IMR-90 (cell line): ENCODE data around the gene IMMT. TPM values are rescaled to one million over a fixed set of nuclear protein-coding genes. Genes with fewer than 3 reads are reported as not detected.

Experiments used
- ATAC-seq: fragments of 200-7000 bp; cut with Tn5 transposase; 2 replicates; pipeline ENCODE4 v1.9.1; 2020; ENCODE audit warnings: low read depth, mild to moderate bottlenecking, moderate library complexity
- BruUV-seq: library from RNA; stranded (reverse); fragments of 400-500 nt; replicated peaks from 2 replicates; lab custom pipeline; 2021; lab: Mats Ljungman, UMichigan
- CTCF ChIA-PET: fragments of 300-600 bp; formaldehyde crosslinking; extraction: SDS; loops from one replicate; lab custom pipeline; 2021; ENCODE audit warnings: antibody characterized with exemption; lab: Yijun Ruan, JAX
- POLR2A ChIA-PET: fragments of 300-600 bp; sonication (Branson Sonifier 250); formaldehyde crosslinking; loops from one replicate; lab custom pipeline; 2022; ENCODE audit warnings: antibody characterized with exemption; ENCODE audit not compliant: unreplicated experiment; lab: Charles Lee
- DNase-seq: peaks from one replicate; pipeline ENCODE4 v3.0.0; 2013
- H2AFZ ChIP-seq: replicated peaks from 2 replicates; pipeline ENCODE3; 2013; ENCODE audit warnings: low read length, mild to moderate bottlenecking; ENCODE audit not compliant: poor library complexity
- H2AK5ac ChIP-seq: 2 replicates; pipeline ENCODE4 v1.6.1; 2013; ENCODE audit warnings: low read depth, low read length, inconsistent platforms
- H2AK9ac ChIP-seq: replicated peaks from 2 replicates; pipeline ENCODE3; 2013; ENCODE audit warnings: mild to moderate bottlenecking, low read depth, low read length, moderate library complexity; ENCODE audit not compliant: poor library complexity
- H2BK120ac ChIP-seq: 2 replicates; pipeline ENCODE4 v1.6.1; 2013; ENCODE audit warnings: low read depth, low read length, inconsistent platforms
- H2BK15ac ChIP-seq: 3 replicates; pipeline ENCODE4 v1.6.1; 2013; ENCODE audit warnings: low read depth, low read length, inconsistent platforms
- H2BK20ac ChIP-seq: 2 replicates; pipeline ENCODE4 v1.6.1; 2013; ENCODE audit warnings: low read depth, mild to moderate bottlenecking, inconsistent platforms, low read length, moderate library complexity
- H2BK5ac ChIP-seq: 2 replicates; pipeline ENCODE4 v1.6.1; 2013; ENCODE audit warnings: mild to moderate bottlenecking, low read depth, low read length, inconsistent platforms; ENCODE audit not compliant: poor library complexity, severe bottlenecking
- H3K14ac ChIP-seq: replicated peaks from 2 replicates; pipeline ENCODE4 v1.6.1; 2013; ENCODE audit warnings: low read depth, low read length, inconsistent platforms
- H3K18ac ChIP-seq: 2 replicates; pipeline ENCODE4 v1.6.1; 2013; ENCODE audit warnings: low read depth, low read length, control low read depth
- H3K23ac ChIP-seq: 2 replicates; pipeline ENCODE4 v1.6.1; 2013; ENCODE audit warnings: low read depth, low read length, inconsistent platforms
- H3K27ac ChIP-seq: 2 replicates; pipeline ENCODE4 v1.5.1; 2013; ENCODE audit warnings: mild to moderate bottlenecking, control low read depth, low read length; ENCODE audit not compliant: insufficient read depth
- H3K27me3 ChIP-seq: 2 replicates; pipeline ENCODE4 v1.6.1; 2013; ENCODE audit warnings: low read length; ENCODE audit not compliant: control insufficient read depth, insufficient read depth
- H3K36me3 ChIP-seq: 2 replicates; pipeline ENCODE4 v1.6.1; 2013; ENCODE audit warnings: low read length, mixed read lengths; ENCODE audit not compliant: control insufficient read depth, insufficient read depth
- H3K4ac ChIP-seq: 2 replicates; pipeline ENCODE4 v1.6.1; 2013; ENCODE audit warnings: low read depth, low read length, inconsistent platforms
- H3K4me1 ChIP-seq: 2 replicates; pipeline ENCODE4 v1.6.1; 2013; ENCODE audit warnings: low read length, mixed read lengths; ENCODE audit not compliant: control insufficient read depth, insufficient read depth
- H3K4me2 ChIP-seq: 2 replicates; pipeline ENCODE4 v1.6.1; 2013; ENCODE audit warnings: low read depth, mild to moderate bottlenecking, control low read depth, low read length, moderate library complexity
- H3K4me3 ChIP-seq: 2 replicates; pipeline ENCODE4 v1.5.1; 2013; ENCODE audit warnings: low read depth, mild to moderate bottlenecking, control low read depth, low read length, moderate library complexity; ENCODE audit not compliant: insufficient read depth
- H3K56ac ChIP-seq: 2 replicates; pipeline ENCODE4 v1.6.1; 2013; ENCODE audit warnings: low read length, inconsistent platforms; ENCODE audit not compliant: insufficient read depth; ENCODE audit errors: extremely low read depth
- H3K79me1 ChIP-seq, 2 experiments: 2 replicates each; pipeline ENCODE4 v1.6.1; 2013; ENCODE audit warnings: low read length in 2 of 2, inconsistent platforms in 1 of 2, low read depth in 1 of 2
- H3K9ac ChIP-seq: 2 replicates; pipeline ENCODE4 v1.6.1; 2013; ENCODE audit warnings: low read depth, low read length, control low read depth
- H3K9me1 ChIP-seq: 2 replicates; pipeline ENCODE4 v1.6.1; 2013; ENCODE audit warnings: low read length, inconsistent platforms; ENCODE audit not compliant: insufficient read depth
- H3K9me3 ChIP-seq: 2 replicates; pipeline ENCODE4 v1.6.1; 2013; ENCODE audit warnings: low read length; ENCODE audit not compliant: control insufficient read depth, insufficient read depth
- H4K20me1 ChIP-seq: 2 replicates; pipeline ENCODE4 v1.6.1; 2013; ENCODE audit warnings: low read length, inconsistent platforms; ENCODE audit not compliant: insufficient read depth
- H4K5ac ChIP-seq: 2 replicates; pipeline ENCODE4 v1.6.1; 2013; ENCODE audit warnings: mild to moderate bottlenecking, low read depth, low read length, control low read depth
- H4K8ac ChIP-seq, 2 experiments: 2 replicates each; pipeline ENCODE4 v1.6.1; 2013; ENCODE audit warnings: low read depth in 2 of 2, low read length in 2 of 2, control low read depth in 1 of 2, inconsistent platforms in 1 of 2
- H4K91ac ChIP-seq: 2 replicates; pipeline ENCODE4 v1.6.1; 2013; ENCODE audit warnings: low read depth, low read length, inconsistent platforms; ENCODE audit not compliant: insufficient read depth
- CEBPB ChIP-seq: IDR thresholded peaks from 2 replicates; pipeline ENCODE4 v1.6.1; 2012; ENCODE audit warnings: low read depth, low read length, improper control_type of control experiment
- CHD1 ChIP-seq: IDR thresholded peaks from 2 replicates; pipeline ENCODE4 v1.6.1; 2012; ENCODE audit warnings: low read depth, low read length, improper control_type of control experiment
- CTCF ChIP-seq: conservative IDR thresholded peaks from 2 replicates; pipeline ENCODE4 v1.5.1; 2012; ENCODE audit warnings: mild to moderate bottlenecking, low read depth, low read length, improper control_type of control experiment
- MAFK ChIP-seq: IDR thresholded peaks from 2 replicates; pipeline ENCODE4 v1.6.1; 2012; ENCODE audit warnings: low read depth, low read length, improper control_type of control experiment
- MAZ ChIP-seq: IDR thresholded peaks from 2 replicates; pipeline ENCODE4 v1.6.1; 2012; ENCODE audit warnings: low read depth, mild to moderate bottlenecking, low read length, improper control_type of control experiment, moderate library complexity, borderline replicate concordance
- MXI1 ChIP-seq: IDR thresholded peaks from 2 replicates; pipeline ENCODE4 v1.6.1; 2012; ENCODE audit warnings: low read depth, mild to moderate bottlenecking, low read length, moderate library complexity, borderline replicate concordance
- NFE2L2 ChIP-seq: fragments of 150-350 bp; IDR thresholded peaks from 2 replicates; pipeline ENCODE4 v1.6.1; 2016; ENCODE audit warnings: low read depth, mild to moderate bottlenecking, low read length
- POLR2A ChIP-seq: IDR thresholded peaks from 2 replicates; pipeline ENCODE4 v1.6.1; 2012; ENCODE audit warnings: mild to moderate bottlenecking, low read depth, low read length
- RAD21 ChIP-seq: IDR thresholded peaks from 2 replicates; pipeline ENCODE4 v1.6.1; 2012; ENCODE audit warnings: low read length, improper control_type of control experiment
- RCOR1 ChIP-seq: IDR thresholded peaks from 2 replicates; pipeline ENCODE4 v1.6.1; 2012; ENCODE audit warnings: mild to moderate bottlenecking, low read length, improper control_type of control experiment; ENCODE audit not compliant: insufficient replicate concordance
- SMC3 ChIP-seq: fragments of 150-350 bp; IDR thresholded peaks from 2 replicates; pipeline ENCODE4 v1.6.1; 2016; ENCODE audit warnings: low read depth, mild to moderate bottlenecking, antibody characterized with exemption, low read length, moderate library complexity
- WGBS, 2 experiments: methylation state at CpG; one replicate each; pipeline versions ENCODE4 v1.1.5 to v1.1.7; 2013; ENCODE audit warnings: missing lambda C conversion rate in 2 of 2; ENCODE audit not compliant: insufficient read length in 1 of 2; ENCODE audit errors: extremely low coverage in 2 of 2; 5-methylcytosine and 5-hydroxymethylcytosine counted together
- dilution Hi-C: fragments of 300-500 bp; cut with HindIII; formaldehyde crosslinking; loops from one replicate; pipeline ENCODE4 v1.14.3; 2018; ENCODE audit warnings: low sequenced_read_pairs; ENCODE audit not compliant: unreplicated experiment
- in situ Hi-C: fragments of 300-500 bp; cut with MboI; formaldehyde crosslinking; loops from 3 replicates; pipeline ENCODE4 v1.14.3; 2019; ENCODE audit warnings: low sequenced_read_pairs, inconsistent platforms, mixed read lengths
- intact Hi-C: fragments of 100-400 bp; cut with micrococcal nuclease; formaldehyde crosslinking; loops from 2 replicates; pipeline ENCODE4 v1.10.0; 2022
- polyA plus RNA-seq, 3 experiments: library from polyadenylated mRNA; depleted of rRNA; stranded (reverse); fragments of >200 nt; gene quantifications; 2 replicates each; pipeline ENCODE4 v1.2.3, GENCODE V29; 2012; ENCODE audit warnings: low replicate concordance in 1 of 3
- total RNA-seq: library from RNA; depleted of rRNA; stranded (reverse); fragments of >200 nt; gene quantifications from 2 replicates; pipeline ENCODE4 v1.2.3, GENCODE V29; 2012
- TF ChIP-seq, protein P1 (sequence below): fragments of 150-350 bp; IDR thresholded peaks from 2 replicates; pipeline ENCODE4 v1.6.1; 2017; ENCODE audit warnings: mild to moderate bottlenecking, antibody characterized with exemption, low read length, low read depth
- TF ChIP-seq, protein P2 (sequence below): fragments of 150-350 bp; IDR thresholded peaks from 2 replicates; pipeline ENCODE4 v1.6.1; 2016; ENCODE audit warnings: low read depth, mild to moderate bottlenecking, low read length, moderate library complexity, borderline replicate concordance

The IMMT gene
- total and polyA plus RNA-seq, 2 of the 4 experiments (the other 2 are of a cell fraction), result 50.5 to 87.3 TPM

GRCh38 chr2:86243272-86243671 lies 48.0 kb upstream of the IMMT start:
- no peak overlapping the region for H3K4ac ChIP-seq
- in situ Hi-C loops (no loop called here), dilution Hi-C loops (no loop called here), intact Hi-C loops (no loop called here)
- TF ChIP-seq CEBPB, result no peak
- no peak for TF ChIP-seq MAZ
- no peak for TF ChIP-seq NFE2L2
- TF ChIP-seq MAFK, result no peak
- no peak for TF ChIP-seq SMC3
- no peak for TF ChIP-seq RCOR1
- no peak for TF ChIP-seq CHD1
- TF ChIP-seq, protein P1, sequence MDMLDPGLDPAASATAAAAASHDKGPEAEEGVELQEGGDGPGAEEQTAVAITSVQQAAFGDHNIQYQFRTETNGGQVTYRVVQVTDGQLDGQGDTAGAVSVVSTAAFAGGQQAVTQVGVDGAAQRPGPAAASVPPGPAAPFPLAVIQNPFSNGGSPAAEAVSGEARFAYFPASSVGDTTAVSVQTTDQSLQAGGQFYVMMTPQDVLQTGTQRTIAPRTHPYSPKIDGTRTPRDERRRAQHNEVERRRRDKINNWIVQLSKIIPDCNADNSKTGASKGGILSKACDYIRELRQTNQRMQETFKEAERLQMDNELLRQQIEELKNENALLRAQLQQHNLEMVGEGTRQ, result no peak
- no peak for TF ChIP-seq MXI1
- no peak for TF ChIP-seq RAD21
- no peak for TF ChIP-seq POLR2A
- TF ChIP-seq CTCF, result no peak
- TF ChIP-seq, protein P2, sequence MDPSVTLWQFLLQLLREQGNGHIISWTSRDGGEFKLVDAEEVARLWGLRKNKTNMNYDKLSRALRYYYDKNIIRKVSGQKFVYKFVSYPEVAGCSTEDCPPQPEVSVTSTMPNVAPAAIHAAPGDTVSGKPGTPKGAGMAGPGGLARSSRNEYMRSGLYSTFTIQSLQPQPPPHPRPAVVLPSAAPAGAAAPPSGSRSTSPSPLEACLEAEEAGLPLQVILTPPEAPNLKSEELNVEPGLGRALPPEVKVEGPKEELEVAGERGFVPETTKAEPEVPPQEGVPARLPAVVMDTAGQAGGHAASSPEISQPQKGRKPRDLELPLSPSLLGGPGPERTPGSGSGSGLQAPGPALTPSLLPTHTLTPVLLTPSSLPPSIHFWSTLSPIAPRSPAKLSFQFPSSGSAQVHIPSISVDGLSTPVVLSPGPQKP, result no peak
- H4K8ac ChIP-seq, result no peak overlapping the region
- no peak overlapping the region for H3K9ac ChIP-seq
- no peaks in the 10 kb centered on the region for H3K9me1 ChIP-seq
- no peaks in the 10 kb centered on the region; the same call in 1 of the 2 replicates for H3K9me3 ChIP-seq
- H2AFZ ChIP-seq, result no peak overlapping the region
- POLR2A ChIA-PET, result no interaction called here
- no peak overlapping the region for H2AK5ac ChIP-seq
- H3K27me3 ChIP-seq, result peaks cover 38% of the 10 kb centered on the region
- H3K4me3 ChIP-seq, result no peak overlapping the region
- no peak overlapping the region for H4K91ac ChIP-seq
- ATAC-seq, result no peak
- no peak overlapping the region for H3K27ac ChIP-seq
- CTCF ChIA-PET, result no interaction called here
- BruUV-seq, result no TSS peak
- no peak overlapping the region for H2BK20ac ChIP-seq
- H2BK15ac ChIP-seq, result no peak overlapping the region
- H2AK9ac ChIP-seq, result no peak overlapping the region
- WGBS, 2 experiments, result 40% methylated on average over 1 of the region's 6 CpGs; no CpG with 5 or more reads in 1 of the 2 experiments
- H2BK5ac ChIP-seq, result no peak overlapping the region
- no peak overlapping the region for H3K4me2 ChIP-seq
- no peaks in the 10 kb centered on the region for H4K20me1 ChIP-seq
- H4K5ac ChIP-seq, result no peak overlapping the region
- no peaks in the 10 kb centered on the region for H3K79me1 ChIP-seq
- DNase-seq, result no peak
- H3K4me1 ChIP-seq, result no peaks in the 10 kb centered on the region
- no peak overlapping the region for H2BK120ac ChIP-seq
- H3K56ac ChIP-seq, result no peak overlapping the region
- no peak overlapping the region for H3K14ac ChIP-seq
- H3K23ac ChIP-seq, result no peak overlapping the region
- no peaks in the 10 kb centered on the region for H3K36me3 ChIP-seq
- no peak overlapping the region for H3K18ac ChIP-seq
